ENCODE results near the gene NOL11. TPM values are rescaled to one million over a fixed set of nuclear protein-coding genes. Genes with fewer than 3 reads are reported as not detected.
"Not testable (repeated sequence)": the region's sequence is repeated elsewhere in the genome, so short reads cannot be mapped to it uniquely, and the experiment has no call there.

NOL11 gene
- total RNA-seq, 2 donors from 2014 or later = 25.0 to 33.8 TPM

- H3K9me3 ChIP-seq = no peaks in the 10 kb centered on the region
- no peaks in the 10 kb centered on the region for H3K27me3 ChIP-seq (replicated peaks; ENCODE audit: insufficient read depth)
- no peak overlapping the region for H3K4me3 ChIP-seq
- WGBS = 94% methylated on average over 10 of the region's 10 CpGs
- intact Hi-C loops (cut with DNase I) = no loop called here
- no peak overlapping the region for H3K27ac ChIP-seq
- TF ChIP-seq POLR2AphosphoS5 (IDR thresholded peaks at IDR 0.05) (no peak), POLR2A (IDR thresholded peaks at IDR 0.05) (no peak), CTCF (IDR thresholded peaks at IDR 0.05) (no peak)
- no peaks in the 10 kb centered on the region for H3K4me1 ChIP-seq (replicated peaks)
- no peak for DNase-seq (ENCODE audit: low spot score)
- H3K36me3 ChIP-seq = no peaks in the 10 kb centered on the region
Observed at GRCh38 chr17:67753026-67753425, 35.3 kb downstream of the NOL11 start.

- Histone ChIP-seq H3K27me3 (replicated peaks; ENCODE audit: insufficient read depth) (no peaks in the 10 kb centered on the region), H3K4me3 (no peak overlapping the region), H3K9me3 (no peaks in the 10 kb centered on the region), H3K4me1 (replicated peaks) (no peaks in the 10 kb centered on the region), H3K27ac (no peak overlapping the region), H3K36me3 (no peaks in the 10 kb centered on the region)
- intact Hi-C loops (cut with DNase I) = no loop called here
- DNase-seq (ENCODE audit: low spot score) = no peak
- 95% methylated on average over 5 of the region's 5 CpGs for WGBS
- TF ChIP-seq CTCF (IDR thresholded peaks at IDR 0.05) (no peak), POLR2A (IDR thresholded peaks at IDR 0.05) (no peak), POLR2AphosphoS5 (IDR thresholded peaks at IDR 0.05) (no peak)
Observed at GRCh38 chr17:67754001-67754400, 36.3 kb downstream of the NOL11 start.

GRCh38 chr17:67754686-67755085 is 37.0 kb downstream of the NOL11 start:
- H3K36me3 ChIP-seq; H3K9me3 ChIP-seq; H3K27me3 ChIP-seq (replicated peaks; ENCODE audit: insufficient read depth); intact Hi-C loops (cut with DNase I); H3K4me1 ChIP-seq (replicated peaks); H3K4me3 ChIP-seq; DNase-seq (ENCODE audit: low spot score); H3K27ac ChIP-seq: not testable (repeated sequence)
- 97% methylated on average over 8 of the region's 8 CpGs for WGBS

GRCh38 chr17:67756766-67757165 is 39.0 kb downstream of the NOL11 start:
- intact Hi-C loops (cut with DNase I); H3K27me3 ChIP-seq (replicated peaks; ENCODE audit: insufficient read depth); H3K4me1 ChIP-seq (replicated peaks); H3K27ac ChIP-seq; H3K9me3 ChIP-seq; DNase-seq (ENCODE audit: low spot score); H3K4me3 ChIP-seq; H3K36me3 ChIP-seq: not testable (repeated sequence)
- WGBS = 97% methylated on average over 9 of the region's 9 CpGs

- H3K9me3 ChIP-seq = no peaks in the 10 kb centered on the region
- H3K4me1 ChIP-seq (replicated peaks) = no peaks in the 10 kb centered on the region
- H3K27ac ChIP-seq = no peak overlapping the region
- 64% methylated on average over 11 of the region's 11 CpGs for WGBS
- TF ChIP-seq POLR2AphosphoS5 (IDR thresholded peaks at IDR 0.05) (no peak), POLR2A (IDR thresholded peaks at IDR 0.05) (no peak), CTCF (IDR thresholded peaks at IDR 0.05) (no peak)
- no peak for DNase-seq (ENCODE audit: low spot score)
- intact Hi-C loops (cut with DNase I) = no loop called here
- H3K36me3 ChIP-seq = no peaks in the 10 kb centered on the region
- no peak overlapping the region for H3K4me3 ChIP-seq
- no peaks in the 10 kb centered on the region for H3K27me3 ChIP-seq (replicated peaks; ENCODE audit: insufficient read depth)
Observed at GRCh38 chr17:67759355-67760171, 41.8 kb downstream of the NOL11 start.

GRCh38 chr17:67765623-67766022 is 47.9 kb downstream of the NOL11 start:
- H3K4me1 ChIP-seq (replicated peaks) = no peaks in the 10 kb centered on the region
- intact Hi-C loops (cut with DNase I) = no loop called here
- TF ChIP-seq POLR2AphosphoS5 (IDR thresholded peaks at IDR 0.05) (no peak), POLR2A (IDR thresholded peaks at IDR 0.05) (no peak), CTCF (IDR thresholded peaks at IDR 0.05) (no peak)
- H3K9me3 ChIP-seq = no peaks in the 10 kb centered on the region
- H3K27me3 ChIP-seq (replicated peaks; ENCODE audit: insufficient read depth) = no peaks in the 10 kb centered on the region
- no peaks in the 10 kb centered on the region for H3K36me3 ChIP-seq
- DNase-seq (ENCODE audit: low spot score) = no peak
- WGBS = 90% methylated on average over 2 of the region's 2 CpGs
- H3K4me3 ChIP-seq = no peak overlapping the region
- H3K27ac ChIP-seq = no peak overlapping the region

Measured in prostate gland (tissue), 2 donors.